OCI-M1 (cell line): ENCODE measurements around the gene LRWD1.
"Not testable (repeated sequence)": the region's sequence is repeated elsewhere in the genome, so short reads cannot be mapped to it uniquely, and the experiment has no call there.

ENCODE experiments used
- DNase-seq: peaks from one replicate; lab custom pipeline; 2025; lab: John Stamatoyannopoulos, UW

Gene LRWD1

DNA sequence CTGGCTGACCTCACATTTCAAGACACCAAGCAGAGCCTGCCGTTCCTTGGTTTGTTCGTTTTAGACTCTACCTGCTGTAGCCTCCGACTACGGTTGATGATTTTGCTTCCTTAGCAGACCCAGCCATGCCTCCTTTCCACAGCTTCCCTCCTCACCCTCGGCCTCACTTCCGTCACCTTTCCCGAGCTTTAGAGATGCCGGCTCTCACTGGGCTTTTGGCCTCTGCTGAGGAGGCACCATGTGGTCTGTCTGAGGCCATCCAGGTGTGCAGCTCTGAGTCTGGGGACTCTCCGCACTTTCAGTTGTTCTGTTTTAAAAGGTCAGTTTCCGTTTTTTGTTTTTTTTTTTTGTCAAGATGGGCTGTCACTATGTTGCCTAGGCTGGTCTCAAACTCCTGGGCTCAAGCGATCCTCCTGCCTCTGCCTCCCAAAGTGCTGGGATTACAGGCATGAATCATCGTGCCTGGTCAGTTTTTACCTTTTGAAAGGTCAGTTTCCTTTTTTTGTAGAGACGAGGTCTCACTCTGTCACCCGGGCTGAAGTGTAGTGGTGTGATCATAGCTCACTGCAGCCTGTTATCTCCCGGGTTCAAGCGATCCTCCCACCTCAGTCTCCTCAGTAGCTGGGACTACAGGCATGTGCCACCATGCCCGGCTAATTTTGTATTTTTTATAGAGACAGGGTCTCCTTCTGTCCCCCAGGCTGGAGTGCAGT is 19.7 kb upstream of the LRWD1 start:
- no peak for DNase-seq

DNA sequence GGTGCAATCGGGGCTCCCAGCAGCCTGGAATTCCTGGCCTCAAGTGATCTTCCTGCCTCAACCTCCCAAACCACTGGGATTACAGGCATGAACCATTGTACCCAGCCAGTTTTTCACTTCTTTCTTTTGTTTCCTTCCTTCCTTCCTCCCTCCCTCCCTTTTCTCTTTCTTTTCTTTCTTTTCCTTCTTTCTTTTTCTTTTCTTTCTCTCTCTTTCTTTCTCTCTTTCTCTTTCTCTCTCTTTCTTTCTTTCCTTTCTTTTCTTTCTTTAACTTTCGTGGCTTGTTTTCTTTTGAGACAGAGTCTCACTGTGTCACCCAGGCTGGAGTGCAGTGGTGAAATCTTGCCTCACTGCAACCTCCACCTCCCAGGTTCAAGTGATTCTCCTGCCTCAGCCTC is 19.1 kb upstream of the LRWD1 start:
- no peak for DNase-seq

GRCh38 chr7:102446387-102447156 is 18.2 kb upstream of the LRWD1 start:
- no peak for DNase-seq

DNA sequence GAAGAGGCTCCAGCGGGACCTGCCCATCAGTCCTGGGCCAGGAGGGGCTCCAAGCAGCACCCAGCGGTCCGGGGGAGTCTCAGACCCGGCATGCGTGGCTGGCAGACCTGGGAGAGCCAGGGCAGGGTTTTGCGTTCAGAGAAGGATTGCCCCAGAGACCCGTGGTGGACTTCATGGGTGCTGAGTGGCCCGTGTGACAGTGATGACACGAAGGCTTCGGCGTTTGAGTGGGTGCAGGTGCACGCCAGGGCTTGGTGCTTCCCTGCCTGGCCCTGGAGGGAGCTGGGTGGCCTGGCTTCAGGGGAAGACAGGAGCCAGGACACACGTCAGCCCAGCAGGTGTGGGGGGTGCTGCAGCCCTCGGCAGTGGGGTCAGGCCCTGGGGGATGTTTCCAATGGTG is 17.5 kb upstream of the LRWD1 start:
- no peak for DNase-seq

DNA sequence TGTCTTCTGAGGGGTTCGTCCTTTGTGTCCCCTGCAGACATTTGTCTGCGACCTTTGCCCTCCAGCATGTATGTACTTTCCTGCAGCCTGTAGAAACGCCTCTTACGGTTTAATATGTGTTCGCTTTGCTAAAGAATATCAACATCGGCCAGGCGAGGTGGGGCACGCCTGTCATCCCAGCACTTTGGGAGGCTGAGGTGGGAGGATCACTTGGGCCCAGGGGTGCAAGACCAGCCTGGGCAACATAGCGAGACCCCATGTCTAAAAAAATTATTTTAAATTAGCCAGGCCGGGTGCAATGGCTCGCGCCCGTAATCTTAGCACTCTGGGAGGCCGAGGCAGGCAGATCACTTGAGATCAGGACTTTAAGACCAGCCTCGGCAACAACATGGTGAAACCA is 15.6 kb upstream of the LRWD1 start:
- DNase-seq: no peak

DNA sequence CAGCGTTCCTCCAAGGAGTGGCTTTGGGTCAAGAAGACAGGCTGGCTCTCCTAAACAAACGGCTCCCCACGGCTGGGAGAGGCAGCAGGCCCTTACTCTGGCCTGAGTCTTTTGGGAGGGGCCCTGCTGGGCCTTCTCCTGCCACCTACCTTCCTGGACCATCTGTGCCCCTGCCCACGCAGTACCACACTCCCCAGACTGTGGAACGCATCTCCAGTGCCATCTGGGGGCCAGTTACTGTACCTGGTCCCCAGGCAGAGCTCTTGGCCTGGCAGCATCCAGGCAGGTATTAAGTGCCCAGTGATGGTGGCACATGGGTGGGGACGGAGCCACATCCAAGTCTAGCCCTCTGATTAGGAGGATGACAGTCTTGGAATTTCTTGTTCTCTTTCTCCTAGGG is 14.5 kb upstream of the LRWD1 start:
- no peak for DNase-seq

DNA sequence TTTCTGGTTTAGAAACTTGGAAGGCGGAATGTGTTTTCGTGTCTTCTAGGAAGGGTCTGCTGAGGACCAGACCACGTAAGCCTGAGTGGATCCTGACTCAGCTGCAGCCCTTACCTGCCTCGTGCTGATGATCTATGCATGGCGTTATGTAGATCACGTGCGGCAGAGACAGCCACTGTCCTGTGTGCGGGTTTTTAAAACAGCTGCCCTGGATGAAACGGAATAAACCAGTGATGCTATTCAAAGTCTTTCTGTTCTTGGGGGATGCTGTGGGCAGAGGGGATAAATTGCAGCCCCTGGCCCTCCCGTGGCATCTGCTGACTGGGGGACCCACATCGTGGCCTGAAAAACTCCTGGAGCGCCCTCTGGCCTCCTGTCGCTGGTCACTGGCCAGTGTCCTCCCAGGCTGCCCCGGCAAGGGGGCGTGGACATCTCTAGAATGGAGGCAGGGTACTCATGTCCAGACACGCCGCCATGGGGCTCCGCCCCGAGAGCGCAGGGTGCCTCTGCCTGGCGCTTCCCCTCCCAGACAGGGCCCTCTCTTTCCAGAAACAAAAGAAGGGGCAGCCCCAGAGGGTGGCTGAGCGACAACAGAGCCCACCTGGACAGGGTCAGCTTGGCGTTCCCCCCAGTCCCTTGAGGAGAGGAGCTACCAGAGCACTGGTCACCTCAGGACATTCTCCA is 13.3 kb upstream of the LRWD1 start:
- DNase-seq: no peak

- no peak for DNase-seq
Observed at GRCh38 chr7:102452451-102452850, 12.3 kb upstream of the LRWD1 start.

- no peak for DNase-seq
Observed at GRCh38 chr7:102453319-102453718, 11.5 kb upstream of the LRWD1 start.

GRCh38 chr7:102454468-102454867 is 10.3 kb upstream of the LRWD1 start:
- no peak for DNase-seq

DNA sequence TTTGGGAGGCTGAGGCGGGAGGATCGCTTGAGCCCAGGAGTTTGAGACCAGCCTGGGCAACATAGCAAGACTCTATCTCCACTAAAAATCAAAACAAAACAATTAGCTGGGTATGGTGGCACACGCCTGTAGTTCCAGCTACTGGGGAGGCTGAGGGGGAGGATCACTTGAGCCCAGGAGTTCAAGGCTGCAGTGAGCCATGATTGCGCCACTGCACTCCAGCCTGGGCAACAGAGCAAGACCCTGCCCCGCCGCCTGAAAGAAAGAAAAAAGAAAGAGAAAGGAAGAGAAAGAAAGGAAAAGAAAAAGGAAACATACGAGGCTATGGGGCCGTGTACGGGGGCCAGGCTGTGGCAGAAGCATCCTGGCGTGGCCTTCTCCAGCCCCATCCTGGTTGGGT is 9.9 kb upstream of the LRWD1 start:
- DNase-seq: not testable (repeated sequence)

DNA sequence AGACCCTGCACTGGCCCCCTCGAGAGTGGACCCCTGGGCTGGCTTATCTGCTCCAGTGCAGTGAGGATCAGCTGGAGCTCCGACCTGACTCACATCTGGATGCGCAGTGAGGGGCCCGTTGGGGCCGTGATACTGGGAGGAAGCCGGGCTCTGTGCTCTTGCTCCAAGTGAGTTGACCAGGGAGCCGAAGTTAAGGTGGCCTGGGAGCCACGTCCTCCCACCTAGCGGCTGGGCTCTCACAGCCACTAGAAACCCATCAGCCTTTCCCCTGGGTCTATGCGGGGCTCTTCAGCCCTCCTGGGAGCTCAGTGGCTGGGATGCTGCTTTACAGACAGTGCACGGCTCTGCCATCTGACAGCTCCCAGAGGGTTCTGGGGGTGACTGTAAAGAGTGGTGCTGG is 9.2 kb upstream of the LRWD1 start:
- no peak for DNase-seq

DNA sequence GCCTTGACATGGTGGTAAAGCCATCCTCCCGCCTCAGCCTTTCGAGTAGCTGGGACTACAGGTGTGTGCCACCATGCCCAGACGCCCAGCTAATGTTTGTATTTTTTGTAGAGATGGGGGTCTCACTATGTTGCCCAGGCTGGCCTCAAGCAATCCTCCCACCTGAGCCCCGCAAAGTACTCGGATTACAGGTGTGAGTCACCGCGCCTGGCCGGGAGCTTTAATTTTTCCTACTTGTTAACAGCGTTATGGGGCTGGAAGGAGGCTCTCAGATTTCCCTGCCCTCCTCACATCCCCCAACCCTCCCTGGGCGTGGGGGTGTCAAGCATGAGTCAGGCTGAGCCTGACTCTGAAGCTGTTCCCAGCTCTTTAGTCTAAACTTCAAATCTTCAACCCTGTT is 8.5 kb upstream of the LRWD1 start:
- no peak for DNase-seq

DNA sequence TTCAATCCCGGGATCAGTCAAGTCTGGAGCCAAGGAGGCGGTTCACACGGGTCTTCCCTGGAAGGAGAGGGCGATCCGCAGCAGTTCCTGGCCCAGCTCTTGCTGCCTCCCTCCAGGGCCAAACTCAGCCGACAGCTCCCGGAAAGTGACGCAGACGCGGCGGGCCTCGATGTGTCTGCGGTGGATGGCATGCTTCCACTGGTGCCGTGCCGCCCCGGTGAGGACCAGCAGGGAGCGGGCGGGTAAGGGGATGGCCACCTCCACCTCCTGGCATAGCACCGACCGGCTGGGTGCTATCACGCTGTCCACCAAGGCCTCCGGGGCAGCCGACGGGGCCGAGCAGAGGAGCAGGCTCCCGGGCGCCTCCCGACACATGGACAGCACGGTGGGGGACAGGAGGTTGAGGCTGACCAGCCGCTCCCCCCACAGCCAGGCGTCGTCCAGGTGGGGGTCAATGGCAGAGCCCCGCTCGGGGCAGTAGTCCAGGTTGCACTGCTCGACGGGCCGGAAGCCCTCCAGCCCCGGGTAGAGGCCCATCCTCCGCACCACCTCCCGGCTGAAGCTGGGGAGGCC is 7.3 kb upstream of the LRWD1 start:
- no peak for DNase-seq

- no peak for DNase-seq
Observed at GRCh38 chr7:102459221-102459844, 5.5 kb upstream of the LRWD1 start.

GRCh38 chr7:102460467-102460866 is 4.3 kb upstream of the LRWD1 start:
- DNase-seq: no peak

- DNase-seq: peak; percentile 18
Observed at GRCh38 chr7:102463841-102464576, 775 bp upstream of the LRWD1 start.

DNA sequence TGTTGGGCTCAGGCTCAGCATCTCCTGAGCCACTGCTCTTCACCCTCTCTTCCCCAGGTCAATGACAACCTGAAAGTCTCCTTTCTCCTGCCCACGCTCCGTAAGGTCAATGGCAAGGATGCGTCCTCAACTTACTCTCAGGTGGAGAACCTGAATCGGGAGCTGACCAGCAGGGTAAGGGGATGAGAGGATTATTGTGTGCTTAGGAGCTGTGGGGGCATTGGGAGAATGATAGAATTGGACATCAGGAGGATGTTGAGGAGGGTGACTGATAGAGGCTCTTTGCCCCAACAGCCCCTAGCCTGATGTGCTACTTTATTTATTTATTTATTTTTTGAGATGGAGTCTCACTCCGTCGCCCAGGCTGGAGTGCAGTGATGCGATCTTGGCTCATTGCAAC is 1.3 kb downstream of the LRWD1 start:
- DNase-seq: no peak

DNA sequence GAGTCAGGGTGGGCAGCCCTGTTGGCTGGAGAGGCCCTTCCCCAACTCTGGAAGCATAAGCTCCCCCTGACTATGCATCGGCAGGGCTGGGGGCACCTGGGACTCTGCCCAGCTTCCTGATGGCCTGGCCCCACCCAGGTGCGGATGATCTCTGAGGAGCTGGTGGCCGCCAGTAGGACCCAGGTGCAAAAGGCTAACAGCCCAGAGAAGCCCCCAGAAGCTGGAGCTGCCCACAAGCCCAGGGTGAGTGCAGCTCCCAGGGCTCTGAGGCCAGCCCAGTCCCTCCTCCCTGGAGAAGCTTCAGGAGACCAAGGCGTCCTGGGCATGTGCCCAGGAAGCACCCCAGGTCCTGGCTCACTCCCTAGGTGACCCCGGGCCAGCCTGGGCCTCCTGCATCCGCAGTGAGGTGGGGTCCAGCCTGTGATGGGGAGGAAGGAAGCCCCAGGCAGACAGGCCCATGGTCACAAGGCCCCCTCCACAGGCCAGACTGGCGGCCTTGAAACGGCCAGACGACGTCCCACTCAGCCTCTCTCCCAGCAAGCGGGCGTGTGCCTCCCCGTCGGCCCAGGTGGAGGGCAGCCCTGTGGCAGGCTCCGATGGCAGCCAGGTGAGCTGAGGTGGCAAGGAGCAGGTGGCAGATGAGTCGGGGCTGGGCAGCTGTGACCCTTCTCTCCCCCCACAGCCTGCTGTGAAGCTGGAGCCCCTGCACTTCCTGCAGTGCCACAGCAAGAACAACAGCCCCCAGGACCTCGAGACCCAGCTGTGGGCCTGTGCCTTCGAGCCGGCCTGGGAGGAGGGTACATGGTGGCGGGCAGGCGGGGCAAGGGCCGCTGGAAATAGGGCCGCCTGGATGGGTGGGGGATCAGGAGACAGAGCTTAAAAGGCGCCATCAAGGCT is 3.0 kb downstream of the LRWD1 start:
- no peak for DNase-seq

GRCh38 chr7:102468478-102469350 is 3.9 kb downstream of the LRWD1 start:
- DNase-seq: no peak
